GM10847 (cell line): ENCODE measurements around the gene LMNTD1.

ENCODE experiments used
- POLR2A ChIP-seq: IDR thresholded peaks from 2 replicates; pipeline ENCODE4 v1.6.1; 2011; ENCODE audit not compliant: insufficient read length; ENCODE audit errors: extremely low read depth

Gene LMNTD1

GRCh38 chr12:25463005-25463404 lies 90.1 kb downstream of the LMNTD1 start:
- no peak for TF ChIP-seq POLR2A

GRCh38 chr12:25459541-25459951 lies 93.5 kb downstream of the LMNTD1 start:
- no peak for TF ChIP-seq POLR2A

- TF ChIP-seq POLR2A: no peak
These were observed 95.0 kb downstream of the LMNTD1 start for GRCh38 chr12:25458047-25458552.

- no peak for TF ChIP-seq POLR2A
These were observed 96.6 kb downstream of the LMNTD1 start for GRCh38 chr12:25456474-25456873.

- TF ChIP-seq POLR2A: no peak
These were observed 97.4 kb downstream of the LMNTD1 start for GRCh38 chr12:25455696-25456095.

GRCh38 chr12:25449007-25449406 lies 104.1 kb downstream of the LMNTD1 start:
- no peak for TF ChIP-seq POLR2A

GRCh38 chr12:25447046-25447445 lies 106.0 kb downstream of the LMNTD1 start:
- TF ChIP-seq POLR2A: no peak

- TF ChIP-seq POLR2A: no peak
These were observed 114.4 kb downstream of the LMNTD1 start for GRCh38 chr12:25438638-25439037.

- no peak for TF ChIP-seq POLR2A
These were observed 116.7 kb downstream of the LMNTD1 start for GRCh38 chr12:25436206-25437030.

- TF ChIP-seq POLR2A: no peak
These were observed 117.7 kb downstream of the LMNTD1 start for GRCh38 chr12:25435431-25435830.

GRCh38 chr12:25434515-25434914 lies 118.6 kb downstream of the LMNTD1 start:
- TF ChIP-seq POLR2A: no peak

GRCh38 chr12:25433581-25434325 lies 119.3 kb downstream of the LMNTD1 start:
- TF ChIP-seq POLR2A: no peak

- TF ChIP-seq POLR2A: no peak
These were observed 120.1 kb downstream of the LMNTD1 start for GRCh38 chr12:25433024-25433423.

GRCh38 chr12:25427337-25428249 lies 125.5 kb downstream of the LMNTD1 start:
- no peak for TF ChIP-seq POLR2A
